B cell (primary cell): ENCODE results near the gene OR2J3. TPM values are rescaled to one million over a fixed set of nuclear protein-coding genes. Genes with fewer than 3 reads are reported as not detected.

Experiments
- ATAC-seq: fragments of 200-7000 bp; cut with Tn5 transposase; one replicate; pipeline ENCODE4 v1.10.0; 2021; ENCODE audit warnings: low read depth, mild to moderate bottlenecking, moderate number of reproducible peaks, moderate library complexity
- CTCF ChIA-PET: fragments of 350-600 bp; sonication (Branson Sonifier 250); formaldehyde crosslinking; loops from one replicate; lab custom pipeline; 2021; ENCODE audit warnings: antibody characterized with exemption, inconsistent platforms; lab: Charles Lee
- POLR2A ChIA-PET: fragments of 350-600 bp; sonication (Branson Sonifier 250); formaldehyde crosslinking; loops from one replicate; lab custom pipeline; 2021; ENCODE audit warnings: antibody characterized with exemption; lab: Charles Lee
- DNase-seq: peaks from one replicate; pipeline ENCODE4 v3.0.0; 2013
- H2AFZ ChIP-seq: 2 replicates; pipeline ENCODE4 v1.6.1; 2012; ENCODE audit warnings: mild to moderate bottlenecking, low read depth, low read length; ENCODE audit not compliant: insufficient read depth, poor library complexity, severe bottlenecking
- H3K27ac ChIP-seq, 2 donors: 1 replicate in 1 of 2; 2 replicates in 1 of 2; pipeline ENCODE4 v1.5.1; 2012 to 2013; ENCODE audit warnings: low read length in 2 of 2, mild to moderate bottlenecking in 2 of 2, moderate library complexity in 1 of 2
- H3K27me3 ChIP-seq, 4 experiments: fragments of 200-600 bp in 1 of 4; sonication (generic) in 1 of 4; replicated peaks in 1 of 4; 1 replicate in 2 of 4; 2 replicates in 2 of 4; pipeline versions ENCODE4 v1.6.1 to v1.7.0; 2013 to 2016; ENCODE audit warnings: low read length in 3 of 4, mild to moderate bottlenecking in 2 of 4, mixed read lengths in 1 of 4, moderate library complexity in 1 of 4; ENCODE audit not compliant: insufficient read depth in 4 of 4, control insufficient read depth in 3 of 4; ENCODE audit errors: control extremely low read depth in 1 of 4
- H3K36me3 ChIP-seq, 2 experiments: replicated peaks in 1 of 2; 1 replicate in 1 of 2; 2 replicates in 1 of 2; pipeline versions ENCODE4 v1.6.1 to v1.7.1; 2013; ENCODE audit warnings: low read length in 1 of 2; ENCODE audit not compliant: insufficient read depth in 2 of 2, control insufficient read depth in 1 of 2; ENCODE audit errors: control extremely low read depth in 1 of 2, extremely low read depth in 1 of 2
- H3K4me1 ChIP-seq, 2 donors: fragments of 200-600 bp in 1 of 2; sonication (generic) in 1 of 2; 1 replicate in 1 of 2; 2 replicates in 1 of 2; pipeline versions ENCODE4 v1.5.1 to v1.6.1; 2013 to 2017; ENCODE audit warnings: low read length in 2 of 2; ENCODE audit not compliant: control insufficient read depth in 2 of 2, insufficient read depth in 2 of 2
- H3K4me2 ChIP-seq: replicated peaks from 2 replicates; pipeline ENCODE3; 2012; ENCODE audit warnings: mild to moderate bottlenecking, low read depth, low read length; ENCODE audit not compliant: poor library complexity, severe bottlenecking
- H3K4me3 ChIP-seq, 5 experiments: fragments of 200-600 bp in 1 of 5; sonication (generic) in 1 of 5; 1 replicate in 3 of 5; 2 replicates in 2 of 5; pipeline versions ENCODE4 v1.5.1 to v1.7.0; 2011 to 2016; ENCODE audit warnings: low read length in 4 of 5, mild to moderate bottlenecking in 4 of 5, low read depth in 2 of 5, control low read depth in 1 of 5, moderate library complexity in 1 of 5; ENCODE audit not compliant: insufficient read depth in 1 of 5; ENCODE audit errors: control extremely low read depth in 1 of 5, extremely low read depth in 1 of 5
- H3K79me2 ChIP-seq: fragments of 200-600 bp; sonication (generic); one replicate; pipeline ENCODE4 v1.6.0; 2016; ENCODE audit warnings: low read length; ENCODE audit not compliant: control insufficient read depth, insufficient read depth
- H3K9ac ChIP-seq: fragments of 200-600 bp; sonication (generic); 2 replicates; pipeline ENCODE4 v1.6.1; 2017; ENCODE audit warnings: mild to moderate bottlenecking, low read length, moderate library complexity
- H3K9me3 ChIP-seq, 3 donors: one replicate each; pipeline versions ENCODE4 v1.6.1 to v1.7.1; 2013; ENCODE audit warnings: low read length in 2 of 3; ENCODE audit not compliant: control insufficient read depth in 2 of 3, insufficient read depth in 1 of 3; ENCODE audit errors: control extremely low read depth in 1 of 3
- H4K20me1 ChIP-seq: 2 replicates; pipeline ENCODE4 v1.6.0; 2012; ENCODE audit warnings: mild to moderate bottlenecking, low read length; ENCODE audit not compliant: insufficient read depth, control insufficient read depth, poor library complexity, severe bottlenecking
- H3K27ac Mint-ChIP-seq: one replicate; pipeline ENCODE4 v1.8.0; 2021; ENCODE audit warnings: mixed read lengths
- H3K27me3 Mint-ChIP-seq: one replicate; pipeline ENCODE4 v1.8.0; 2021; ENCODE audit warnings: mixed read lengths
- H3K4me1 Mint-ChIP-seq: one replicate; pipeline ENCODE4 v1.8.0; 2021; ENCODE audit warnings: mixed read lengths
- H3K4me3 Mint-ChIP-seq: one replicate; pipeline ENCODE4 v1.8.0; 2021; ENCODE audit warnings: mixed read lengths
- H3K9me3 Mint-ChIP-seq: one replicate; pipeline ENCODE4 v1.8.0; 2022; ENCODE audit warnings: mixed read lengths; ENCODE audit not compliant: insufficient read depth
- EZH2 ChIP-seq: IDR thresholded peaks from 2 replicates; pipeline ENCODE4 v1.6.1; 2012; ENCODE audit warnings: borderline replicate concordance, low read depth, mild to moderate bottlenecking, moderate library complexity, low read length; ENCODE audit not compliant: insufficient read depth, poor library complexity, severe bottlenecking
- WGBS: methylation state at CpG from one replicate; pipeline ENCODE4 v1.1.5; 2013; ENCODE audit warnings: missing lambda C conversion rate; ENCODE audit not compliant: insufficient coverage; 5-methylcytosine and 5-hydroxymethylcytosine counted together
- intact Hi-C: fragments of 100-400 bp; cut with micrococcal nuclease; formaldehyde crosslinking; loops from one replicate; pipeline ENCODE4 v1.10.0; 2022
- polyA plus RNA-seq: library from polyadenylated mRNA; depleted of rRNA; stranded (reverse); fragments of >200 nt; gene quantifications from 2 replicates; pipeline ENCODE4 v1.2.3, GENCODE V29; 2012
- total RNA-seq, 2 donors: library from RNA; stranded (reverse); fragments of 120-200 nt in 1 of 2; gene quantifications; 1 replicate in 1 of 2; 2 replicates in 1 of 2; pipeline versions ENCODE4 v1.2.3 to v1.2.4, GENCODE V29; 2013 to 2022
- TF ChIP-seq, protein P1 (sequence below): fragments of 200-600 bp; IDR thresholded peaks from one replicate; pipeline ENCODE4 v1.8.0; 2022; ENCODE audit warnings: antibody characterized with exemption, mild to moderate bottlenecking

OR2J3 gene
- total and polyA plus RNA-seq, 2 donors (not counting 1 experiment from before 2014, with no cell fraction given), result not detected

DNA sequence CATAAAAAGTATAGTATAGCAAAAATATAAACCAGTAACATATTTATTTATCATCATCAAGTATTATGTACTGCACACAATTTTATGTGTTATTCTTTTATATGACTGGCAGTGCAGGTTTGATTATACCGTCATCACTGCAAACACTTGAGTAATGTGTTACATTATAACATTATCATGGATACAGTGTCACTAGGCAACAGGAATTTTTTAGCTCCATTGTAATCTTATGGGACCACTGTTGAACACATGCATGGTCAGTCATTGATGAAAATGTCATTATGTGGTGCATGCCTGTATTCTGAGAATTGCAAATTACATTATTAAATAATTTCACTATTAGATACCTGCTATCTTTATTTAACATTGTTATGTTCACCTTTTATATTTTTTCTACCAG, 33.7 kb downstream of the OR2J3 start:
- Mint-ChIP-seq H3K27me3 (peaks cover 12% of the 10 kb centered on the region), H3K4me3 (no peak overlapping the region), H3K27ac (no peak overlapping the region), H3K4me1 (no peaks in the 10 kb centered on the region), H3K9me3 (peaks cover 6% of the 10 kb centered on the region)
- no peaks in the 10 kb centered on the region for H3K27me3 ChIP-seq
- TF ChIP-seq, protein P1, sequence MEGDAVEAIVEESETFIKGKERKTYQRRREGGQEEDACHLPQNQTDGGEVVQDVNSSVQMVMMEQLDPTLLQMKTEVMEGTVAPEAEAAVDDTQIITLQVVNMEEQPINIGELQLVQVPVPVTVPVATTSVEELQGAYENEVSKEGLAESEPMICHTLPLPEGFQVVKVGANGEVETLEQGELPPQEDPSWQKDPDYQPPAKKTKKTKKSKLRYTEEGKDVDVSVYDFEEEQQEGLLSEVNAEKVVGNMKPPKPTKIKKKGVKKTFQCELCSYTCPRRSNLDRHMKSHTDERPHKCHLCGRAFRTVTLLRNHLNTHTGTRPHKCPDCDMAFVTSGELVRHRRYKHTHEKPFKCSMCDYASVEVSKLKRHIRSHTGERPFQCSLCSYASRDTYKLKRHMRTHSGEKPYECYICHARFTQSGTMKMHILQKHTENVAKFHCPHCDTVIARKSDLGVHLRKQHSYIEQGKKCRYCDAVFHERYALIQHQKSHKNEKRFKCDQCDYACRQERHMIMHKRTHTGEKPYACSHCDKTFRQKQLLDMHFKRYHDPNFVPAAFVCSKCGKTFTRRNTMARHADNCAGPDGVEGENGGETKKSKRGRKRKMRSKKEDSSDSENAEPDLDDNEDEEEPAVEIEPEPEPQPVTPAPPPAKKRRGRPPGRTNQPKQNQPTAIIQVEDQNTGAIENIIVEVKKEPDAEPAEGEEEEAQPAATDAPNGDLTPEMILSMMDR, result no peak
- no peak for TF ChIP-seq EZH2
- H3K9ac ChIP-seq, result no peak overlapping the region
- no peaks in the 10 kb centered on the region for H3K79me2 ChIP-seq
- no peak overlapping the region for H3K27ac ChIP-seq
- H3K36me3 ChIP-seq, result no peaks in the 10 kb centered on the region
- no peaks in the 10 kb centered on the region for H3K4me1 ChIP-seq
- peaks cover 0 to 6% (median 1%) of the 10 kb centered on the region in 3 donors for H3K9me3 ChIP-seq
- DNase-seq (no peak), ATAC-seq (no peak)
- POLR2A ChIA-PET, result no interaction called here
- H3K4me3 ChIP-seq, result no peak overlapping the region
- no peak overlapping the region for H3K4me2 ChIP-seq
- intact Hi-C loops, result no loop called here
- WGBS, result no CpG with 5 or more reads among the region's 1 CpG
- CTCF ChIA-PET, result no interaction called here
- no peak overlapping the region for H2AFZ ChIP-seq
- no peaks in the 10 kb centered on the region for H4K20me1 ChIP-seq

DNA sequence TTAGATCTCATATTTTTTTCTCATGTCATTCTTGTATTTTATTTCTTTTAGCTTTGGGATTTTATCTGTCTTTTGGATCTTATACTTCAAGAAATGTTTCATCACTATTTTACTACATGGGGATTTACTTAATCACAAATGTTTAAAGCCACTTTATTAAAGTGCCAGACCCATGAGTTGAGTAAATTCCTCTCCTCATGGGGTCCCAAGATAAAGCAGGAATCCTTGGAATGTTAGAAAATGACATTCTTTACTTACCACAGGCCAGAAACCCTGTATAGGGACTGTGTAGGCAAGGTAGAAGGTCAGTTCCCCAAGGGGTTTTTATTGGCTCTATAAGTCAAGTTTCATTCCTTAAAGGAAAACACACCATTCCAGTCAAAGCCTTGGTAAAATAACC, 34.5 kb downstream of the OR2J3 start:
- TF ChIP-seq, protein P1, result no peak
- no peak for TF ChIP-seq EZH2
- Histone ChIP-seq H3K36me3 (no peaks in the 10 kb centered on the region), H3K79me2 (no peaks in the 10 kb centered on the region), H3K9me3 (peaks cover 0 to 6% (median 1%) of the 10 kb centered on the region in 3 donors), H3K27ac (no peak overlapping the region), H4K20me1 (no peaks in the 10 kb centered on the region), H3K27me3 (no peaks in the 10 kb centered on the region), H3K4me2 (no peak overlapping the region), H3K4me3 (no peak overlapping the region), H3K4me1 (no peaks in the 10 kb centered on the region), H2AFZ (no peak overlapping the region), H3K9ac (no peak overlapping the region)
- H3K27ac Mint-ChIP-seq, result no peak overlapping the region
- no peak for DNase-seq
- CTCF ChIA-PET, result no interaction called here
- H3K4me3 Mint-ChIP-seq, result no peak overlapping the region
- intact Hi-C loops, result no loop called here
- peaks cover 12% of the 10 kb centered on the region for H3K27me3 Mint-ChIP-seq
- peaks cover 6% of the 10 kb centered on the region for H3K9me3 Mint-ChIP-seq
- H3K4me1 Mint-ChIP-seq, result no peaks in the 10 kb centered on the region
- no peak for ATAC-seq
- POLR2A ChIA-PET, result no interaction called here
